ENCODE data around the gene PRMT2. TPM values are rescaled to one million over a fixed set of nuclear protein-coding genes. Genes with fewer than 3 reads are reported as not detected.

Gene PRMT2
- total and polyA plus RNA-seq, 11 donors: 27.3 to 74.8 (median 53.1) TPM

DNA sequence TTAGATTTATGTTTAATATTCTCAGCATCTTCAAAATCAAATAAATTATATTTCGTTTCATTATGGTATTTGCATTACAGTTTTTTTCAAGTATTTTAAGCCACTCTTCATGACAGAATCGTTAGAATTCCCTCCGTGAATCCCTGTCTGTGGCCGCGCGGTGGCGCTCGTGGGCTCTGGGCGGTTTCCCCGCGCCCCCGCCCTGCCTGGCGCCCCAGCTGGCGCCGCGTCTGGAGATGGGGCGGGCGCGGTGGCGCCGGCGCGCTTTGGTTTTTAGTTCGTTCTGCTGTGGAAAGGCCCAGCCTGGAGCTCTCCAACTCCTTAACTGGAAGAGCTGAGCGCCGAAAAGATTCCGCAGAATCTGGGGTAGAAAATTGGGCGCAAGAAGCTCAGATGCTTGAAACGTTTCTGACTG is 25.7 kb downstream of the PRMT2 start:
- peaks cover 0 to under 1% (median 0%) of the 10 kb centered on the region in 9 donors for H3K27me3 ChIP-seq
- H3K36me3 ChIP-seq: peaks cover 0 to 72% (median 49%) of the 10 kb centered on the region in 9 donors
- no peak for TF ChIP-seq POLR2A (IDR thresholded peaks at IDR 0.05)
- TF ChIP-seq, protein P1, sequence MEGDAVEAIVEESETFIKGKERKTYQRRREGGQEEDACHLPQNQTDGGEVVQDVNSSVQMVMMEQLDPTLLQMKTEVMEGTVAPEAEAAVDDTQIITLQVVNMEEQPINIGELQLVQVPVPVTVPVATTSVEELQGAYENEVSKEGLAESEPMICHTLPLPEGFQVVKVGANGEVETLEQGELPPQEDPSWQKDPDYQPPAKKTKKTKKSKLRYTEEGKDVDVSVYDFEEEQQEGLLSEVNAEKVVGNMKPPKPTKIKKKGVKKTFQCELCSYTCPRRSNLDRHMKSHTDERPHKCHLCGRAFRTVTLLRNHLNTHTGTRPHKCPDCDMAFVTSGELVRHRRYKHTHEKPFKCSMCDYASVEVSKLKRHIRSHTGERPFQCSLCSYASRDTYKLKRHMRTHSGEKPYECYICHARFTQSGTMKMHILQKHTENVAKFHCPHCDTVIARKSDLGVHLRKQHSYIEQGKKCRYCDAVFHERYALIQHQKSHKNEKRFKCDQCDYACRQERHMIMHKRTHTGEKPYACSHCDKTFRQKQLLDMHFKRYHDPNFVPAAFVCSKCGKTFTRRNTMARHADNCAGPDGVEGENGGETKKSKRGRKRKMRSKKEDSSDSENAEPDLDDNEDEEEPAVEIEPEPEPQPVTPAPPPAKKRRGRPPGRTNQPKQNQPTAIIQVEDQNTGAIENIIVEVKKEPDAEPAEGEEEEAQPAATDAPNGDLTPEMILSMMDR (IDR thresholded peaks at IDR 0.05): peak; percentile 55 to 94 (median 78)
- peak; percentile 53 to 81 (median 76) for ATAC-seq
- H3K4me3 ChIP-seq: peak overlapping the region in 9 of 12 donors; percentile 20 to 54 (median 36)
- peak; percentile 54 to 81 (median 70) for DNase-seq
- H3K9me3 ChIP-seq: peaks cover 0 to 9% (median 0%) of the 10 kb centered on the region in 12 donors
- H3K4me1 ChIP-seq: peaks cover 0 to 6% (median 0%) of the 10 kb centered on the region in 12 donors
- 18 to 26% (median 20%) methylated on average over 29 of the region's 29 CpGs for WGBS, 4 donors
- intact Hi-C loops (cut with DNase I): no loop called here
- peak overlapping the region in 6 of 12 donors; percentile 15 to 68 (median 32) for H3K27ac ChIP-seq

DNA sequence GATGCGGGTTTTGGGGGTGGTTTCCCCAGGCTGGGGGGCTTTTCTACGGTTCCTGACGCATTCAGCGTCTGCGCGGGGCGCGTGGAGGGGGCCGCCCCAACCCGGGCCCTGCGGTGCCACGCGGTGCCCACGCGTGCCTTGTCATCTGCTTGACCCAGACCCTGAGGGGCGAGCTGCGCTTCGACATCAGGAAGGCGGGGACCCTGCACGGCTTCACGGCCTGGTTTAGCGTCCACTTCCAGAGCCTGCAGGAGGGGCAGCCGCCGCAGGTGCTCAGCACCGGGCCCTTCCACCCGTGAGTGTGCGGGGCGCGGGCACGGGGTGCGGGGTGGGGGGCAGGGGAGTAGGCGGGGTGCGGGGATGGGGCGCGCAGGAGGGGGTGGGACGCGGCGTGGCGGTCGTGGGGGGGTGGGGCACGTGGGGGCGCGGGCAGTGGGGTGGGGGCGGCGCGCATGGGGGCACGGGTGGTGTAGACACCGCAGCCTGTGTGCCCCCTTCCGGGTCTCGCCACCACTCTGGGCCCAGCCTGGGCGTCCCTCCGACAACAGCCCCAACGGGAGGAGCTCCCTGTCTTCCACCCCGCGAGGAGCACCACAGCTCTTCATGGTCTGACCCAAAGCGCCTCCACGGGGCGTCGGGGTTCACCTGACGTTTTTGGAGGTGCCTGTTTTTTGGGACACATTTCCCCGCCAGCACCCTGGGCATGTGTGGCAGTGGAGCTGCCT is 26.3 kb downstream of the PRMT2 start:
- DNase-seq (no peak), ATAC-seq (peak in 2 of 4 donors; percentile 7 to 23)
- TF ChIP-seq, protein P1 (IDR thresholded peaks at IDR 0.05): no peak
- TF ChIP-seq POLR2A (IDR thresholded peaks at IDR 0.05): no peak
- Histone ChIP-seq H3K4me3 (peak overlapping the region in 9 of 12 donors; percentile 20 to 54 (median 36)), H3K4me1 (peaks cover 0 to 6% (median 0%) of the 10 kb centered on the region in 12 donors), H3K27ac (peak overlapping the region in 6 of 12 donors; percentile 15 to 68 (median 32)), H3K9me3 (peaks cover 0 to 3% (median 0%) of the 10 kb centered on the region in 12 donors), H3K36me3 (peaks cover 0 to 66% (median 43%) of the 10 kb centered on the region in 9 donors), H3K27me3 (peaks cover 0 to 6% (median 0%) of the 10 kb centered on the region in 9 donors)
- 71 to 85% (median 79%) methylated on average over 40 to 61 of the region's 61 CpGs for WGBS, 4 donors
- intact Hi-C loops (cut with DNase I): no loop called here

DNA sequence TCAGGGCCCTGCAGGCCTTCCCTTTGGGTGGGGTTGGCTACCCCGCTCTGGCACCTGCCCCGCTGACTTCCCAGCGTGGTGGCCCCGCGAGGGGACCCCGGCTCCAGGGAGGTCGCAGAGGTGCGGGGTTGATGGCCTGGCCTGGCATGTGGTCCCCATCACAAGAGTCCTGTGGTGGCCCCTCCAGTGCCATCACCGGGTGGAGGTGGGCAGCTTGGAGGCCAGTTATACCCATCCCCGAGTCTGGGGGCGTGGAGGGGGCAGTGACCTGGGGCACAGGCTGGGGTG is 26.8 kb downstream of the PRMT2 start:
- WGBS, 4 donors: 92 to 98% (median 97%) methylated on average over 11 of the region's 11 CpGs
- TF ChIP-seq, protein P1 (IDR thresholded peaks at IDR 0.05): no peak
- no peak for TF ChIP-seq POLR2A (IDR thresholded peaks at IDR 0.05)
- no peak overlapping the region for H3K4me3 ChIP-seq
- no peaks in the 10 kb centered on the region for H3K9me3 ChIP-seq
- DNase-seq (no peak), ATAC-seq (peak in 1 of 4 donors; percentile 31)
- H3K4me1 ChIP-seq: peaks cover 0 to 11% (median 5%) of the 10 kb centered on the region in 12 donors
- H3K36me3 ChIP-seq: peaks cover 0 to 61% (median 39%) of the 10 kb centered on the region in 9 donors
- peaks cover 0 to 10% (median 0%) of the 10 kb centered on the region in 9 donors for H3K27me3 ChIP-seq
- intact Hi-C loops (cut with DNase I): no loop called here
- peak overlapping the region in 1 of 12 donors; percentile 68 for H3K27ac ChIP-seq

DNA sequence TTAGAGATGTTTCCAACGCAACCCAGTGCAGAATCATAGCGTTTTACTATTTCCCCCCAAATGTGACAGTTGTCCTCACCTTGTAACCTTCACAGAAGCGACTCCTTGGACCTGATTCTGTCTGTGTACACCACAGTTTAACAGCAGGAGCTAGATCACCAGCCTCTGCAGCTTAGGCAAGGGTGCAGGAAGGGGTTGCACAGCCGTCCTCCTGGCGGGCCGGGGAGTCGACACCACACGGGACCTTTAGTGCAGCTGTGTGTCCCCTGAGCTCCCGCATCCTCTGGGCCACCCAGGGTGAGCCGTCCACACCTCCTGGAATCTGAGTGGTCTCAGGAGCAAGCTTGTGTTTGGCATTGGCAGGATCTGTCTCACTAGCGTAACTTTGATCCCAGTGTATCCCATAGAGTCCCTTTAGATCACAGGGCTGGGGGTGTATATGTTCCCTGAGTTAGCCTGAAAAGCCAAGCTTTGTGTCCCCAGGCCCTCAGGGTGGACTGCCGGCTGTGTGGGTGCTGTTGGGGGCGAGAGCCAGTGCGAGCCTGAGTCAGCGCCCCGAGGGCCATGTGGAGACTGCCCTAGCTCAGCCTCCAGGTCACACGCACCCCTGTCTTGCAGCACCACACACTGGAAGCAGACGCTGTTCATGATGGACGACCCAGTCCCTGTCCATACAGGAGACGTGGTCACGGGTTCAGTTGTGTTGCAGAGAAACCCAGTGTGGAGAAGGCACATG is 27.5 kb downstream of the PRMT2 start:
- Histone ChIP-seq H3K9me3 (no peaks in the 10 kb centered on the region), H3K4me1 (peaks cover 0 to 17% (median 10%) of the 10 kb centered on the region in 12 donors), H3K4me3 (no peak overlapping the region), H3K27ac (no peak overlapping the region), H3K27me3 (peaks cover 0 to 17% (median 4%) of the 10 kb centered on the region in 9 donors), H3K36me3 (peaks cover 0 to 57% (median 35%) of the 10 kb centered on the region in 9 donors)
- 89 to 94% (median 90%) methylated on average over 20 to 21 of the region's 21 CpGs for WGBS, 4 donors
- ATAC-seq (no peak), DNase-seq (no peak)
- TF ChIP-seq POLR2A (IDR thresholded peaks at IDR 0.05): no peak
- TF ChIP-seq, protein P1 (IDR thresholded peaks at IDR 0.05): no peak
- intact Hi-C loops (cut with DNase I): no loop called here

Measured in heart left ventricle (tissue), 16 donors.